Liver (tissue), 9 donors: ENCODE results near the gene CHMP3. TPM values are rescaled to one million over a fixed set of nuclear protein-coding genes. Genes with fewer than 3 reads are reported as not detected.

Experiments
- DNase-seq: peaks from one replicate; pipeline ENCODE4 v3.0.0-alpha.2; 2017; ENCODE audit warnings: low spot score
- H3K27ac ChIP-seq, 2 donors: one replicate each; pipeline ENCODE4 v1.7.0; 2013; ENCODE audit warnings: inconsistent platforms in 2 of 2, low read length in 2 of 2, control low read depth in 1 of 2, low read depth in 1 of 2, mild to moderate bottlenecking in 1 of 2
- H3K27me3 ChIP-seq, 4 donors: one replicate each; pipeline versions ENCODE4 v1.6.1 to v1.7.0; 2013; ENCODE audit warnings: low read length in 3 of 4, inconsistent platforms in 1 of 4, mild to moderate bottlenecking in 1 of 4, moderate library complexity in 1 of 4; ENCODE audit not compliant: control insufficient read depth in 4 of 4, insufficient read depth in 4 of 4
- H3K36me3 ChIP-seq, 4 donors: one replicate each; pipeline versions ENCODE4 v1.6.1 to v1.7.0; 2013; ENCODE audit warnings: low read length in 3 of 4, mild to moderate bottlenecking in 3 of 4, low read depth in 1 of 4, moderate library complexity in 1 of 4; ENCODE audit not compliant: control insufficient read depth in 4 of 4, insufficient read depth in 3 of 4
- H3K4me1 ChIP-seq, 4 donors: one replicate each; pipeline versions ENCODE4 v1.6.1 to v1.7.0; 2013; ENCODE audit warnings: low read length in 3 of 4, mild to moderate bottlenecking in 3 of 4, moderate library complexity in 1 of 4; ENCODE audit not compliant: control insufficient read depth in 4 of 4, insufficient read depth in 4 of 4
- H3K4me3 ChIP-seq, 3 donors: one replicate each; pipeline versions ENCODE4 v1.6.1 to v1.7.0; 2013; ENCODE audit warnings: low read length in 3 of 3, control low read depth in 1 of 3, low read depth in 1 of 3, mild to moderate bottlenecking in 1 of 3
- H3K9ac ChIP-seq, 2 donors: one replicate each; pipeline ENCODE4 v1.7.0; 2013; ENCODE audit warnings: low read length in 2 of 2, mild to moderate bottlenecking in 2 of 2, moderate library complexity in 2 of 2, control low read depth in 1 of 2, low read depth in 1 of 2
- H3K9me3 ChIP-seq, 4 donors: one replicate each; pipeline versions ENCODE4 v1.6.1 to v1.7.0; 2013; ENCODE audit warnings: low read length in 3 of 4; ENCODE audit not compliant: control insufficient read depth in 4 of 4
- ATF3 ChIP-seq: IDR thresholded peaks from 2 replicates; pipeline ENCODE4 v1.6.1; 2016; ENCODE audit warnings: antibody characterized with exemption
- CTCF ChIP-seq: fragments of 150-350 bp; IDR thresholded peaks from 2 replicates; pipeline ENCODE4 v1.5.1; 2017; ENCODE audit warnings: improper control_type of control experiment, low read depth, low read length; ENCODE audit not compliant: missing input control
- EGR1 ChIP-seq, 2 donors: IDR thresholded peaks; 2 replicates each; pipeline ENCODE4 v1.6.1; 2016 to 2018; ENCODE audit warnings: antibody characterized with exemption in 2 of 2, low read depth in 2 of 2
- FOXA1 ChIP-seq: IDR thresholded peaks from 2 replicates; pipeline ENCODE4 v1.6.1; 2016; ENCODE audit warnings: antibody characterized with exemption
- FOXA2 ChIP-seq: IDR thresholded peaks from 2 replicates; pipeline ENCODE4 v1.6.1; 2016; ENCODE audit warnings: antibody characterized with exemption
- GABPA ChIP-seq, 2 donors: IDR thresholded peaks in 1 of 2; conservative IDR thresholded peaks in 1 of 2; 2 replicates each; pipeline ENCODE4 v1.6.1; 2016; ENCODE audit warnings: antibody characterized with exemption in 2 of 2, mild to moderate bottlenecking in 1 of 2, moderate library complexity in 1 of 2
- HNF4A ChIP-seq, 2 donors: conservative IDR thresholded peaks; 2 replicates each; pipeline ENCODE4 v1.6.1; 2016; ENCODE audit warnings: antibody characterized with exemption in 2 of 2, mild to moderate bottlenecking in 2 of 2
- HNF4G ChIP-seq: IDR thresholded peaks from 2 replicates; pipeline ENCODE4 v1.6.1; 2016; ENCODE audit warnings: antibody characterized with exemption
- JUND ChIP-seq, 2 donors: IDR thresholded peaks; 2 replicates each; pipeline ENCODE4 v1.6.1; 2016; ENCODE audit warnings: antibody characterized with exemption in 2 of 2
- MAX ChIP-seq: IDR thresholded peaks from 2 replicates; pipeline ENCODE4 v1.6.1; 2016; ENCODE audit warnings: antibody characterized with exemption
- NR2F2 ChIP-seq: IDR thresholded peaks from 2 replicates; pipeline ENCODE4 v1.6.1; 2016; ENCODE audit warnings: antibody characterized with exemption
- RAD21 ChIP-seq, 2 donors: IDR thresholded peaks; 2 replicates each; pipeline ENCODE4 v1.6.1; 2016; ENCODE audit warnings: antibody characterized with exemption in 2 of 2, mild to moderate bottlenecking in 2 of 2
- REST ChIP-seq: IDR thresholded peaks from 2 replicates; pipeline ENCODE4 v1.6.1; 2016; ENCODE audit warnings: antibody characterized with exemption, mild to moderate bottlenecking
- RXRA ChIP-seq, 2 donors: IDR thresholded peaks; 2 replicates each; pipeline ENCODE4 v1.6.1; 2017 to 2018; ENCODE audit warnings: antibody characterized with exemption in 2 of 2, mild to moderate bottlenecking in 1 of 2
- SP1 ChIP-seq: IDR thresholded peaks from 2 replicates; pipeline ENCODE4 v1.6.1; 2018; ENCODE audit warnings: antibody characterized with exemption, mild to moderate bottlenecking
- TAF1 ChIP-seq: conservative IDR thresholded peaks from 2 replicates; pipeline ENCODE4 v1.6.1; 2016; ENCODE audit warnings: antibody characterized with exemption, mild to moderate bottlenecking
- YY1 ChIP-seq: IDR thresholded peaks from 2 replicates; pipeline ENCODE4 v1.6.1; 2016; ENCODE audit warnings: antibody characterized with exemption, mild to moderate bottlenecking
- ZBTB33 ChIP-seq: IDR thresholded peaks from 2 replicates; pipeline ENCODE4 v1.6.1; 2016; ENCODE audit warnings: antibody characterized with exemption
- WGBS: extraction: QIAGEN DNeasy Blood & Tissue Kit; methylation state at CpG from one replicate; pipeline ENCODE4 v1.1.7; 2013; 5-methylcytosine and 5-hydroxymethylcytosine counted together
- polyA plus RNA-seq, 2 donors: library from polyadenylated mRNA; stranded (reverse) in 1 of 2; unstranded in 1 of 2; fragments of 200-250 nt in 1 of 2; fragments of >200 nt in 1 of 2; fragmentation: Nextera tagmentation in 1 of 2; extraction: Ambion mirVana in 1 of 2; gene quantifications; one replicate each; pipeline versions ENCODE4 v1.2.1 to v1.2.3, GENCODE V29; 2013 to 2015
- total RNA-seq, 2 donors: library from RNA; depleted of rRNA; stranded (reverse); fragments of >200 nt; gene quantifications; one replicate each; pipeline ENCODE4 v1.2.3, GENCODE V29; 2014
- donor health status: healthy.
- donor health status: healthy.
- donor health status: healthy.
- donor health status: healthy.
- donor health status: healthy.

Gene CHMP3
- total and polyA plus RNA-seq, 4 donors = 20.6 to 25.1 (median 24.0) TPM

- no peak for DNase-seq
- H3K4me3 ChIP-seq = no peak overlapping the region
- WGBS = 85% methylated on average over 2 of the region's 2 CpGs
- H3K36me3 ChIP-seq = peaks cover 1 to 3% (median 2%) of the 10 kb centered on the region in 4 donors
- no peaks in the 10 kb centered on the region for H3K4me1 ChIP-seq
- no peaks in the 10 kb centered on the region for H3K9me3 ChIP-seq
- H3K9ac ChIP-seq = no peak overlapping the region
- H3K27me3 ChIP-seq = no peaks in the 10 kb centered on the region
- H3K27ac ChIP-seq = no peak overlapping the region
- no peak for TF ChIP-seq JUND (IDR thresholded peaks at IDR 0.05)
- TF ChIP-seq NR2F2 = no peak
- TF ChIP-seq HNF4A (conservative IDR thresholded peaks at IDR 0.05) = no peak
- TF ChIP-seq RAD21 (IDR thresholded peaks at IDR 0.05) = no peak
- TF ChIP-seq REST = no peak
- TF ChIP-seq YY1 = no peak
- TF ChIP-seq SP1 = no peak
- TF ChIP-seq CTCF = no peak
- no peak for TF ChIP-seq MAX
- TF ChIP-seq ZBTB33 = no peak
Measured at GRCh38 chr2:86598966-86599365, 35.7 kb upstream of the CHMP3 start.

- Histone ChIP-seq H3K9ac (no peak overlapping the region), H3K4me3 (no peak overlapping the region), H3K4me1 (no peaks in the 10 kb centered on the region), H3K9me3 (no peaks in the 10 kb centered on the region), H3K36me3 (no peaks in the 10 kb centered on the region), H3K27me3 (no peaks in the 10 kb centered on the region), H3K27ac (no peak overlapping the region)
- 66% methylated on average over 2 of the region's 2 CpGs for WGBS
- no peak for DNase-seq
- TF ChIP-seq EGR1 (IDR thresholded peaks at IDR 0.05; ENCODE audit: low read depth in 2 of 2) (no peak), HNF4A (conservative IDR thresholded peaks at IDR 0.05) (no peak), FOXA2 (no peak), ZBTB33 (no peak), HNF4G (no peak), NR2F2 (no peak), CTCF (no peak), YY1 (no peak), MAX (no peak), RXRA (IDR thresholded peaks at IDR 0.05) (no peak), RAD21 (IDR thresholded peaks at IDR 0.05) (no peak), FOXA1 (no peak), JUND (IDR thresholded peaks at IDR 0.05) (no peak), TAF1 (no peak), SP1 (no peak), ATF3 (no peak), GABPA (IDR thresholded peaks at IDR 0.05 in 1 of 2, conservative IDR thresholded peaks at IDR 0.05 in 1 of 2) (no peak)
Measured at GRCh38 chr2:86596118-86596517, 32.9 kb upstream of the CHMP3 start.
